K562 (cell line): Measurements from ENCODE around the gene ALK. TPM values are rescaled to one million over a fixed set of nuclear protein-coding genes. Genes with fewer than 3 reads are reported as not detected.

ENCODE experiments used
- CBX3 ChIP-seq, 2 experiments: IDR thresholded peaks; 1 replicate in 1 of 2; 2 replicates in 1 of 2; pipeline ENCODE4 v1.6.1; 2012; ENCODE audit warnings: inconsistent platforms in 2 of 2, low read length in 2 of 2, borderline replicate concordance in 1 of 2, control low read depth in 1 of 2
- EGR1 ChIP-seq: fragments of 450-650 bp; conservative IDR thresholded peaks from 2 replicates; pipeline ENCODE4 v1.6.1; 2017; ENCODE audit warnings: mild to moderate bottlenecking
- EP400 ChIP-seq: fragments of 450-650 bp; IDR thresholded peaks from 2 replicates; pipeline ENCODE4 v1.6.1; 2017; ENCODE audit warnings: antibody characterized with exemption, mild to moderate bottlenecking, moderate library complexity
- FOXK2 ChIP-seq, 2 experiments: fragments of 450-650 bp; IDR thresholded peaks in 1 of 2; conservative IDR thresholded peaks in 1 of 2; 2 replicates each; pipeline ENCODE4 v1.6.1; 2016; ENCODE audit warnings: low read depth in 2 of 2, mild to moderate bottlenecking in 1 of 2
- HLTF ChIP-seq: fragments of 450-650 bp; IDR thresholded peaks from 2 replicates; pipeline ENCODE4 v1.6.1; 2016
- POLR2AphosphoS5 ChIP-seq: IDR thresholded peaks from 2 replicates; pipeline ENCODE4 v1.6.1; 2011; ENCODE audit warnings: mild to moderate bottlenecking, low read depth, low read length, moderate library complexity; ENCODE audit not compliant: control insufficient read depth, insufficient read depth
- POLR2H ChIP-seq: IDR thresholded peaks from 2 replicates; pipeline ENCODE4 v1.6.1; 2016; ENCODE audit warnings: missing genetic modification characterization, low read depth, mild to moderate bottlenecking, control low read depth, missing compliant biosample characterization, moderate library complexity
- RBBP5 ChIP-seq: fragments of 200-600 bp; sonication (generic); IDR thresholded peaks from 2 replicates; pipeline ENCODE4 v1.6.1; 2012; ENCODE audit warnings: borderline replicate concordance, mild to moderate bottlenecking, low read length, control low read depth, inconsistent platforms; ENCODE audit not compliant: insufficient read depth, poor library complexity, severe bottlenecking
- SMARCC2 ChIP-seq: fragments of 450-650 bp; IDR thresholded peaks from 2 replicates; pipeline ENCODE4 v1.6.1; 2017; ENCODE audit warnings: antibody characterized with exemption, moderate library complexity, mild to moderate bottlenecking, low read depth
- TFAM ChIP-seq: fragments of 250-450 bp; sonication (Bioruptor Pico); conservative IDR thresholded peaks from 2 replicates; pipeline ENCODE4 v1.5.0; 2021; ENCODE audit warnings: mild to moderate bottlenecking, moderate library complexity
- ZNF780A ChIP-seq: fragments of 250-450 bp; sonication (Bioruptor Pico); IDR thresholded peaks from 2 replicates; pipeline ENCODE4 v1.5.0; 2021; ENCODE audit warnings: mild to moderate bottlenecking
- polyA plus RNA-seq, 8 experiments: library from polyadenylated mRNA; depleted of rRNA in 4 of 8; stranded (reverse) in 5 of 8; unstranded in 3 of 8; fragments of >200 nt; fragmentation: Nextera tagmentation in 2 of 8; fragmentation: Illumina TruSeq in 1 of 8; extraction: Ambion mirVana in 2 of 8; extraction: Trizol in 1 of 8; gene quantifications; 2 replicates each; pipeline versions ENCODE4 v1.2.1 to v1.2.3, GENCODE V29; 2011 to 2014; ENCODE audit warnings: inconsistent platforms in 1 of 8, missing spikeins in 1 of 8
- total RNA-seq, 7 experiments: library from RNA; depleted of rRNA in 6 of 7; stranded (reverse); fragments of >200 nt in 6 of 7; fragmentation: Illumina TruSeq in 2 of 7; extraction: Trizol in 2 of 7; gene quantifications; 2 replicates each; pipeline versions ENCODE4 v1.2.1 to v1.2.3, GENCODE V29; 2011 to 2021; ENCODE audit warnings: low replicate concordance in 1 of 7
- TF ChIP-seq, protein P1 (sequence below): IDR thresholded peaks from 2 replicates; pipeline ENCODE4 v1.6.1; 2011; ENCODE audit warnings: borderline replicate concordance, low read depth, mild to moderate bottlenecking, moderate library complexity, low read length; ENCODE audit not compliant: insufficient read depth, poor library complexity, severe bottlenecking
- TF ChIP-seq, protein P2 (sequence below): fragments of 450-650 bp; IDR thresholded peaks from 2 replicates; pipeline ENCODE4 v1.6.1; 2016; ENCODE audit warnings: low read depth
- TF ChIP-seq, protein P3 (sequence below): fragments of 250-450 bp; sonication (Bioruptor Pico); IDR thresholded peaks from 2 replicates; pipeline ENCODE4 v1.8.0; 2022; ENCODE audit warnings: inconsistent platforms, mild to moderate bottlenecking, moderate library complexity, borderline replicate concordance

The ALK gene
- total and polyA plus RNA-seq, 9 of the 15 experiments (the other 6 are each of a cell fraction or from before 2014, with no cell fraction given) = not detected

DNA sequence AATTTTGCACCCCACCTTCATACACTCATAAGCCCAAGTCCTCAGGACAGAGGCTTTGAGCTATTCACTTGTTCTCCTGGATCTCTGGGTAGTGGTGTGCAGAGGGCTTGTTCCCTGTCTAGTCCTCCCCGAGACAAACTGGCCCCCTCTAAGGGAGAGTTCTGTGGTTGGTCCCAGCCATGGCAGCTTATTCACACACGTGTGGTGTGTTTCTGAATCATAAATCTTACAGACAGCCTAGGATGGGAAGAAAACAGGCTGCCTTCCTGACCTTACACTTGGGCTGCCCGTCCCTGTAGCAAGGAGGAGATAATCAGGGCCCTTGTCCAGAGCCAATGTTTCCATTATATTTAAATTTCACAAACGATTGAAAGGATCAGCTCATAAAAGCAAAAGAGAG lies 551.2 kb downstream of the ALK start (continued):
- TF ChIP-seq, protein P1, sequence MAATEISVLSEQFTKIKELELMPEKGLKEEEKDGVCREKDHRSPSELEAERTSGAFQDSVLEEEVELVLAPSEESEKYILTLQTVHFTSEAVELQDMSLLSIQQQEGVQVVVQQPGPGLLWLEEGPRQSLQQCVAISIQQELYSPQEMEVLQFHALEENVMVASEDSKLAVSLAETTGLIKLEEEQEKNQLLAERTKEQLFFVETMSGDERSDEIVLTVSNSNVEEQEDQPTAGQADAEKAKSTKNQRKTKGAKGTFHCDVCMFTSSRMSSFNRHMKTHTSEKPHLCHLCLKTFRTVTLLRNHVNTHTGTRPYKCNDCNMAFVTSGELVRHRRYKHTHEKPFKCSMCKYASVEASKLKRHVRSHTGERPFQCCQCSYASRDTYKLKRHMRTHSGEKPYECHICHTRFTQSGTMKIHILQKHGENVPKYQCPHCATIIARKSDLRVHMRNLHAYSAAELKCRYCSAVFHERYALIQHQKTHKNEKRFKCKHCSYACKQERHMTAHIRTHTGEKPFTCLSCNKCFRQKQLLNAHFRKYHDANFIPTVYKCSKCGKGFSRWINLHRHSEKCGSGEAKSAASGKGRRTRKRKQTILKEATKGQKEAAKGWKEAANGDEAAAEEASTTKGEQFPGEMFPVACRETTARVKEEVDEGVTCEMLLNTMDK = no peak
- TF ChIP-seq SMARCC2 (no peak), TFAM (CRISPR knock-in tag) (no peak), CBX3 (IDR thresholded peaks at IDR 0.05; ENCODE audit: borderline replicate concordance in 1 of 2, low read length in 2 of 2) (no peak), ZNF780A (CRISPR knock-in tag) (no peak), HLTF (no peak), FOXK2 (conservative IDR thresholded peaks at IDR 0.05 in 1 of 2, IDR thresholded peaks at IDR 0.05 in 1 of 2; ENCODE audit: low read depth in 2 of 2) (no peak), EP400 (no peak), POLR2AphosphoS5 (no peak), RBBP5 (no peak), EGR1 (no peak), POLR2H (tag) (no peak)
- TF ChIP-seq, protein P2, sequence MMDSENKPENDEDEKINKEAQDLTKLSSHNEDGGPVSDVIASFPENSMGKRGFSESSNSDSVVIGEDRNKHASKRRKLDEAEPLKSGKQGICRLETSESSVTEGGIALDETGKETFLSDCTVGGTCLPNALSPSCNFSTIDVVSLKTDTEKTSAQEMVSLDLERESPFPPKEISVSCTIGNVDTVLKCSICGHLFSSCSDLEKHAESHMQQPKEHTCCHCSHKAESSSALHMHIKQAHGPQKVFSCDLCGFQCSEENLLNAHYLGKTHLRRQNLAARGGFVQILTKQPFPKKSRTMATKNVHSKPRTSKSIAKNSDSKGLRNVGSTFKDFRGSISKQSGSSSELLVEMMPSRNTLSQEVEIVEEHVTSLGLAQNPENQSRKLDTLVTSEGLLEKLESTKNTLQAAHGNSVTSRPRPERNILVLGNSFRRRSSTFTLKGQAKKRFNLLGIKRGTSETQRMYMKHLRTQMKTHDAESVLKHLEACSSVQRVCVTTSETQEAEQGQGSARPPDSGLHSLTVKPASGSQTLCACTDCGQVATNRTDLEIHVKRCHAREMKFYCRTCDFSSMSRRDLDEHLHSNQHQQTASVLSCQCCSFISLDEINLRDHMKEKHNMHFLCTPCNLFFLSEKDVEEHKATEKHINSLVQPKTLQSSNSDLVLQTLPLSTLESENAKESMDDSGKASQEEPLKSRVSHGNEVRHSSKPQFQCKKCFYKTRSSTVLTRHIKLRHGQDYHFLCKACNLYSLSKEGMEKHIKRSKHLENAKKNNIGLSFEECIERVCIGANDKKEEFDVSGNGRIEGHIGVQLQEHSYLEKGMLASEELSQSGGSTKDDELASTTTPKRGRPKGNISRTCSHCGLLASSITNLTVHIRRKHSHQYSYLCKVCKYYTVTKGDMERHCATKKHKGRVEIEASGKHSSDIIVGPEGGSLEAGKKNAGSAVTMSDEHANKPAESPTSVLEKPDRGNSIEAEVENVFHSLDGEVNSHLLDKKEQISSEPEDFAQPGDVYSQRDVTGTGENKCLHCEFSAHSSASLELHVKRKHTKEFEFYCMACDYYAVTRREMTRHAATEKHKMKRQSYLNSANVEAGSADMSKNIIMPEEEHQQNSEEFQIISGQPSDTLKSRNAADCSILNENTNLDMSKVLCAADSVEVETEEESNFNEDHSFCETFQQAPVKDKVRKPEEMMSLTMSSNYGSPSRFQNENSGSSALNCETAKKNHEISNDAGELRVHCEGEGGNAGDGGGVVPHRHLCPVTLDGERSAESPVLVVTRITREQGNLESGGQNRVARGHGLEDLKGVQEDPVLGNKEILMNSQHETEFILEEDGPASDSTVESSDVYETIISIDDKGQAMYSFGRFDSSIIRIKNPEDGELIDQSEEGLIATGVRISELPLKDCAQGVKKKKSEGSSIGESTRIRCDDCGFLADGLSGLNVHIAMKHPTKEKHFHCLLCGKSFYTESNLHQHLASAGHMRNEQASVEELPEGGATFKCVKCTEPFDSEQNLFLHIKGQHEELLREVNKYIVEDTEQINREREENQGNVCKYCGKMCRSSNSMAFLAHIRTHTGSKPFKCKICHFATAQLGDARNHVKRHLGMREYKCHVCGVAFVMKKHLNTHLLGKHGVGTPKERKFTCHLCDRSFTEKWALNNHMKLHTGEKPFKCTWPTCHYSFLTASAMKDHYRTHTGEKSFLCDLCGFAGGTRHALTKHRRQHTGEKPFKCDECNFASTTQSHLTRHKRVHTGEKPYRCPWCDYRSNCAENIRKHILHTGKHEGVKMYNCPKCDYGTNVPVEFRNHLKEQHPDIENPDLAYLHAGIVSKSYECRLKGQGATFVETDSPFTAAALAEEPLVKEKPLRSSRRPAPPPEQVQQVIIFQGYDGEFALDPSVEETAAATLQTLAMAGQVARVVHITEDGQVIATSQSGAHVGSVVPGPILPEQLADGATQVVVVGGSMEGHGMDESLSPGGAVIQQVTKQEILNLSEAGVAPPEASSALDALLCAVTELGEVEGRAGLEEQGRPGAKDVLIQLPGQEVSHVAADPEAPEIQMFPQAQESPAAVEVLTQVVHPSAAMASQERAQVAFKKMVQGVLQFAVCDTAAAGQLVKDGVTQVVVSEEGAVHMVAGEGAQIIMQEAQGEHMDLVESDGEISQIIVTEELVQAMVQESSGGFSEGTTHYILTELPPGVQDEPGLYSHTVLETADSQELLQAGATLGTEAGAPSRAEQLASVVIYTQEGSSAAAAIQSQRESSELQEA = no peak
- TF ChIP-seq, protein P3, sequence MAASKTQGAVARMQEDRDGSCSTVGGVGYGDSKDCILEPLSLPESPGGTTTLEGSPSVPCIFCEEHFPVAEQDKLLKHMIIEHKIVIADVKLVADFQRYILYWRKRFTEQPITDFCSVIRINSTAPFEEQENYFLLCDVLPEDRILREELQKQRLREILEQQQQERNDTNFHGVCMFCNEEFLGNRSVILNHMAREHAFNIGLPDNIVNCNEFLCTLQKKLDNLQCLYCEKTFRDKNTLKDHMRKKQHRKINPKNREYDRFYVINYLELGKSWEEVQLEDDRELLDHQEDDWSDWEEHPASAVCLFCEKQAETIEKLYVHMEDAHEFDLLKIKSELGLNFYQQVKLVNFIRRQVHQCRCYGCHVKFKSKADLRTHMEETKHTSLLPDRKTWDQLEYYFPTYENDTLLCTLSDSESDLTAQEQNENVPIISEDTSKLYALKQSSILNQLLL (CRISPR knock-in tag) = no peak
